ENCODE data around the gene SMCHD1.

GRCh38 chr18:2627821-2628276 lies 27.7 kb upstream of the SMCHD1 start:
- TF ChIP-seq CTCF (IDR thresholded peaks at IDR 0.05; ENCODE audit: insufficient read depth, low read length) (no peak), POLR2AphosphoS5 (IDR thresholded peaks at IDR 0.05; ENCODE audit: low read depth) (no peak)

Data from HL-60 (cell line).